ENCODE measurements around the gene LRMDA.

LRMDA gene

DNA sequence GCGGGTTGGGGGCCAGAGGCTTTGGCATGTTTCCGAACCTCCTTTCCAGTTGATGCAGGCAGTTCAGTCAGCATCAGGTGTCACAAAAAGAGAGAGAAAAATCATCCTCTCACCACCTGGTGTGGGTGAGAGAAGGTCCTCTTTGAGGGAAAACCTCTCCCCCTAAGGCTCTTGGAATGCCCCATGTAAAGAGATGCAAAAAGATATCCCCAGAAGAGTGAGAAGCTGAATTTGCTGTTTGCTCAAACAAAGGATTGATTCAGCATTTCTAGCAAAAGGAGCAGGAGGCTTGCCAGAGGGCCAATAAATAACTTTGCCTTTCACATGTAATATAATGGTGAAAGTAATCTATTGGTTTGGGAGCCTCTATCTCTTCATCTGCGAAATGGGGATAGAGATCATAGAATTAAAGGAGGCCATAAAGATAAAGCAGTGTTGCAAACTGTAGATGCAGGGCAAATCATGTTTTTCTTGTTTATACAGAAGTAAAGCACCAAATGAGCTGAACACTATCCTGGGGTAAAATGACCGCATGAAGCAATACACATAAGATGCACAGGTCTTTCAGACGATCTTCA is 425.9 kb downstream of the LRMDA start:
- DNase-seq, result no peak

DNA sequence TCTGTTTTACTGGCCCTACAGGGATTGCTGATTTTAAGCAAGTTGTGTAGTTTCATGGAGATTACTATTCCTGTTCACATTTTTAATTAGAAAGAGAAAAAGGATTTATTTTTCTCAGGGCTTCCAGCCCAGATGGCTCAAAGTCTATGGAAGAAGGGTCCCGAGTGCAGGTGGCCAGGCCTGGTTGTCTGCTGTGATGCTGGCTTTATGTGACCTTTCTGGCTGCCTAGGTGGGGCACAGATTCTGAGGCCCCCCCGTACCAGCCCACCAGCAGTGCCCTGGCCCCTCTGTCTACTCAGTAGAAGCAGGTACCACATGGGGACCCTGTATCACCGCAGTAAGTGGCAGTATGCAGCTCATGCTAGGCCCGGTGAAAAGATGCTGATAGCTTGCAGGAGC is 426.5 kb downstream of the LRMDA start:
- DNase-seq, result no peak

DNA sequence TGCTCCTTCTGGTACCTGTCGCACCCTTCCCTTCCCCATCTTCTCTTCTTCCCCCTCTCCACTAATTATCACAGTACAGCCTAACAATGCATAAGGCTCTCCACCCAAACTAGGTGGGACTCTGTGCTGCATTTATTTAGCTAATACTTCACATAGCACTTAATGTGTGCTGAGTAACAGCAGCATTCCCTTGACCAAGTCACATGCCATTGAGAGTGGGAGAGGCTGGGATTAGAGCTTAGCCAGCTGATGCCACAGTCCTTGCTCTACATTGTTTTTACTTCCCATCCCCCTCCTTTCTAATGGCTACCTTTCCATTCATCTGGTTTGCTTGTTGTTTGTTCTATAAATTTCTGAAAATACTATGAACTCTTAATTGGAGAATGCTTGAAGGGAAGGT is 426.9 kb downstream of the LRMDA start:
- DNase-seq, result no peak

DNA sequence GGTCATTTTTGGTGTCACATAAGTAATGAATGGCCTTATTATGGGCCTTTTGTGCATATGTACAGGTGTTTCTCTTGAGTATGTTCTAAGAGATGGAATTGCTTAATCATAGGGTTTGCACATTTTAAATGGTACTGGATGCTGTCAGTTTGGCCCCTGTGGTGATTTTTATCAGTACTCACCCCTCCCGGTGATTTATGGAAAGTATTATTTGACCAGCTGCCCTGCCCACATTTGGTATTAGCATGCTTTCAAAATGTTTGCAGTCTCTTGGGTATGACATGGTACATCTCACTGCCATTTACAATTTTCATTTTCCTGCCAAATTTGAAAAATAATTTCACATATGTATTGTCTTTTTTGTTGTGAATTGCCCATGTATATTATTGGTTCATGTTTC is 427.7 kb downstream of the LRMDA start:
- DNase-seq, result no peak

DNA sequence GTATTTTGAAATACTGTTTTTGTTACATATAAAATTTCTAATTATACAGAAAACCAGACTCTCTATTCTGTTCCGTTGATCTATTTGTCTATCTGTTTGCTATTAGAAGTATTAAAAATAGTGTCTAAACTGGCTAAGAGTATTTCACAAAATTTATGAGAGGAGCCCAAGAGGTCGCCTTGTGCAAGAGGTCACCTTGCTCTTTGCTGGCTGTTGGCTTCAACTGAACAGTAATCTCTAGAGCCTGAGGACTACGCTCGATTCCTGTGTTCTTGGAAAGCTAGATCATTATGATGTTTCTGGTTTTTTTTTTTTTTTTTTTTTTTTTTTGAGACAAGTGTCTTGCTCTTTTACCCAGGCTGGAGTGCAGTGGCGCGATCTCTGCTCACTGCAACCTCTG is 428.6 kb downstream of the LRMDA start:
- no peak for DNase-seq

DNA sequence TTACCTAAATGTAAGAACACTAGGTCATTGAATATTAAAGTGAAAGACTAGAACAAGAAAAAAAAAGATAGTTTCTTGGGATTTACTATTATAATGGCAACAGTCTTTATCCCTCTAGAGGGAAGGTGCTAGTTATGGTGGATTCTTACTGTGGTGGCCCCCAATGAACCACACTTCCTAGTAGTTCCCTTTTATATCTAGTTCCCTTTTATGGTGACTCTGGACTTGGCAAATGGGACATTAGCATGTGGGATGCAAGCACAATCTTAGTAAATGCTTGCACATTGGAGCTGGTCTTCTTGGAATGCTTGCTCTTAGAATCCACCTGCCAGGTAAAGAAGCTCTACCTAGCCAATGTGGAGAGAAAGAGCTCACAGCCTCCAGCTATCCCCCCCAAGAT is 430.2 kb downstream of the LRMDA start:
- no peak for DNase-seq

DNA sequence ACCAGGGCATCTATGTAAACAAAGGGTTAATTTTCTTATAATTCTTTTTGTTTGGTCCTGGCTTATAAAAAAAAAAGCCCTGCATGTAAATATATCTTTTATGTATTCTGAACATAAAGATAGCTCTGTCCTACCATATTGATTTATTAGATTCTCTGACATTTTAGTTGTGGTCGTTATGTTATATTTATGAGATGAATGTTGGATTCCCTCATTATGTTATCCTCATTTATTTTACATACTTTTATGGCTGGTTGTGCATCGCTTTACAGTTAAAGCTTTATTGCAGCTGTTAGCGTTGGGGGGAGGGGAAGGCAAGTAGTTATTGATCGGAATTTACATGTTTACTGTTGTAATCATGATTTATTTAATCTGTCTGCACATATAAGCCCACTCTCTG is 431.5 kb downstream of the LRMDA start:
- no peak for DNase-seq

DNA sequence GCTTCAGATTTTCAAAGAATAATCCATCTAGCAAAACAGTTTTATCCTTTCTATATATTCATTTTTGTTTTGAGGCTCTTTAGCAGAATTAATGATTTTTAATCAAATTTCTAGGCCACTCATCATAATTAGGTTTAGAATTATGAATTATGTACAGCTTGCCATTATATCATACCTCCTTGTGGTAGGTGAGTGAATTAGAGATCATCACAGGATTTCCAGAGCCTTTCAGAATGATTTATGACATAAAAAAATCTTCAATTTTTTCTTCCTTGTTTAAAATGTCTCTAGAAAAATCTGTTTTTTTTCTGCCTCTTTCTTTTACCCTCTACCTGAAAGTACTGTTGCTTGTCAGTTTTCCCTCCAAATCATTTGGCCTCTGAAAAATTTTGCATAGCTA is 433.3 kb downstream of the LRMDA start:
- DNase-seq, result no peak

DNA sequence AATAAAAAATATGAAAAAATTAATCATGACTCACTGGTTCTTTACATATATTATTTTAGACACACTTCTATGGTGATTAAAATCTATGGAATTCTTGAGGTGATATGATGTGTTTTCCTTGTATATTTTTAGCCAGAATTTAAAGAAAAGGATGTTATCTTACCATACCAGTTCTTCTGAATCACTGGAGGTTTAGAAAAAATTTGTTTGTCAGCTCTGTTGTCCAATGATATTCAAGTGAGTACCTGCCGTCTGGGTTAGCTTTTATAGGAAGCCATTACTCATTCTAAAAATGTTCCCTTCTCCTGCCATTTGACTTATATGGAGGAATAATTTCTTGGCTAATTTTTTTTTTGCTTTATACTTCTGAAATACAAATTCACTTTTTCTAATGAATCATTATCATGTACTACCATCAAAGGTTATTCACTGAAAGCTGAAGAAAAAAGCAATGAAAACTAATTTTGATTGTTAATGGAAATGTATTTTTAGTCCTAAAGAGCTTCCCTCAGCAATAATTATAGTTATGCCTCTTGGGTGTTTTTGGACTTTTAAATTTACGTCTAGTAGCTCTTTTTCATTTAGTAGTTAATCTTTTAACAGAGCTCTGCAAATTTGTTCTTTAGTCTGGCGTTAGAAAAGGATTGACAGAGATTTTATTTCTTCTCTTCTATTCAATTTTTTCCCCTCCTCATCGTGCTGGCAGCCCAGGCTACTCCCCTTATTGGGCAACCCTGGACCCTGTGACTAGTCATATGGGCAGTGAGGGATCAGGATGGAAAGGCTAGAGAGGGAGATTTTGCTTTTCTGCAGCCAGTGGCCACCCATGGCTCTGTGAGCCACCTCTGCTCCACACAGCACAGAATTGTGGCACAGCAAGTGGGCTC is 434.2 kb downstream of the LRMDA start:
- DNase-seq, result no peak

DNA sequence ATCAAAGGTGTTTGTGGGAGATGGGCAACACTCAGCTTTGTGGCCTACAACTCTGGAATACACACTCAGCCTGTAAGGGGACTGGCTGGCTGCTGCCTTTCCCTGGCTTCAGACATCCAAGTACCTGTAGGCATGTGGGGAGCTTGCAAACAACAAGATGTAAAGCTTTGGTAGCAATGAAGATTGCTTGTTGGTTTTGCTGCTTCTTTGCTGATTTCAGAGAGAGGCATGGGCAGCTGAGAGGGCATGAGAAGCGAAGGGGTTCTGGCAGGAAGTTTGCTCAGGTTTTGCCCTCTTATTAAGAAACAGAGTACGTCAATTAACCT is 434.8 kb downstream of the LRMDA start:
- DNase-seq, result no peak

DNA sequence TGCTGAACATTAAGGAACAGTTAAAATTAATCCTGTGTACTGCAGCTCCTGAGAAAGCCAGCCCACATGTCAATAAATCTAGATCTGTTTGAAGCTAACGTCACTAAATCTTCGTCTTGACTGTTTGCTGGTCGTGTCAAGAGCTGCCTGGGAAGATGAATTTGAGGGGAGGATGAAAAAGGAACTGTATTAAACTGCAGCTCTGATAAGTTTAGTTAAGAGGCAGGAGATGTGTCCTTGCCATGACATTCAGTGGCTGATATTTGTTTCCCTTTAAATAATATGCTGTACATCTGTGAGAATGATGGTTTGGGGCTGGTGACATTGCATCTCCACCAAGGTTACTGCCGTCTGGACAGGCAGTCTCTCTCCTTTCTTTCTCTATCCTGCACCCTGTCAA is 435.3 kb downstream of the LRMDA start:
- no peak for DNase-seq

DNA sequence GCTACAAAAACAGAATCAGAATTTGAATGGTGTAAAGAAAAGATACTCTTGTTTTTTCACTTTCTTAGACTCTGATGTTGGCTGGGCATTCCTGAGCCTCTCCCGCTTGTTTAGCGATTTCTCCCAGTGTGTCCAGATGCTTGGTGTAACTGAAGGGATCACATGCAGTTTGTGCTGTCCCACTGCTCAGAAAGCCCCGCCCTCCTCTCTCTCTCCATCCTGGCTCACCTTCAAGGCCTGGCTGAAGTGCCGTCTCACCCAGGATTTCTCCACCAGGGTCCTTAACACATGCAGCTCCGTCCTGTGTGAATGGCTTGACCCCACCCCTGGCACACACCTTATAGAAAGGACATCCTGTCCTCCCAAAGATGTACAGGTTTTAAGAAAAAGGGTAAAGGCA is 437.1 kb downstream of the LRMDA start:
- no peak for DNase-seq

DNA sequence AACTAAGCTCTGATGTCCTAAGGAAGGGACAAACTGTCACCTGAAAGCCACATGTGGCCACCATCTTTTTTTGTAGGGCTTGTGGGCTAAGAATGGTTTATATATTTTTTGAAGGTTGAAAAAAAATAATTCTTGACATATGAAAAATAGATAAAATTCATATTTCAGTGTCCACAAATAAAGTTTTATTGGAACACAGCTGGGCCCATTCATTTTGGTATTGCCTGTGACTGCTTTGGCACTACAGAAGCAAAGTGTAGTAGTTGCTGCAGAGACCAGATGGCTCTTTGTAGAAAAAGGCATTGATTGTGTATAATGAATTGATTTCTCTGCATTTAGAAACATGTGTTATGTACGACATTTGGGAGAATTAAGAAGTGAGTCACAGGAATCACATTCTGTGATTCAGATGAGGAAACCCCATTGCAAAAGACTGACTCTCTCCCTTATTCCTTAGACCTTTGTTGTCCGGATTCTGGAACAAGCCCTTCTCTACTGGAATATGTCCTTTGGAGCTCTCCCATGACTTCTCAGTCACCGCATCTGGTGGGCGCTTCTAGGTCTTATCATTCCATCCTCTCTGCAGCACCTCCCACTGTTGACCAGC is 438.7 kb downstream of the LRMDA start:
- DNase-seq, result no peak

DNA sequence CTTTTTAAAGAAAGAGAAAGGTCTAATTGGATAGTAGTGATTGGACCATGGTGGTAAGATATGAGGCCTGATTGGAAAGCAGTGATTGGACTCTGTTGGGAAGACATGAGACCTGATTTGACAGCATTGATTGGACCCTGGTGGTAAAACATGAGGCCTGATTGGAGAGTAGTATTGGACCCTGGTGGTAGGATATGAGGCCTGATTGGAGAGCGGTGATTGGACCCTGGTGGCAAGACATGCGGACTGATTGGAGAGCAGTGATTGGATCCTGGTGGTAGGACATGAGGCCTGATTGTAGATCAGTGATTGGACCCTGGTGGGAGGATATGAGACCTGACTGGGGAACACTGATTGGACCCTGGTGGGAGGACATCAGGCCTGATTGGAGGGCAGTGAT is 444.3 kb downstream of the LRMDA start:
- no peak for DNase-seq

DNA sequence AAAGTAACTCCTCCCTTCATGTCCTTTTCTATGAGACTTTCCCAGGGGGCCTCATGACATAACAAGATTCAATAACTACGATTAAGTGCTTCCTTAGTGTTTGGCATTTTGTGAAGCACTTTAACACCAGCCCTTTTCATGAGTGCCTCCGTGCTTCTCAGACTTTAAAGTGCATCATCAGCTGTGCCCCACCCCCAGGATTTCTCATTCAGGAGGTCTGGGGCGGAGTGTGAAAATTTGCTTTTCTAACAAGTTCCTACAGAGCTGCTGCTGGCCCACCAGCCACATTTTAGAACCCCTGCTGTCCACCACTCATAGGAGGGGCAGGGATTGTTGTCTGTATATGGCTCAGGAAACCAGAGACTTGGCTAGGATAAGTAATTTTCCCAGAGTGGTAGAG is 445.3 kb downstream of the LRMDA start:
- DNase-seq, result no peak

DNA sequence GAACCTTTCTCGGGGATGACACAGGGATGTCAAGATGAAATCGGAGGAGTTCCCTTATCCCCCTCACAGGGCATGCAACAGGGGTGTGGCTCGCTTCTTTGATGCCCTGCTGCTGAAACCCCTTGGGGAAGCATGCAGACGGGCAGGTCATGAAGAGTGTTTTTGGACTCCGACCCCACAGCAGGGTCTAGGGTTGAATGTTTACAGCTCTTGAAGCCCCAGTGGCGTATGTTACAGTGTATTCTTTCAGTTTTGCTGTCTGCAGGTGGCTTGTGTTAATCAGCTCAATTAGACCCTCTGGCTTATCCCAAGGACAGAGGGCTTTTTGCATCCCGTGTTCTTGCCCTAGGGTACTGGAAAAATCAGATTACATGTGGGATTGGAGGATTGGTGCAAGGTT is 446.5 kb downstream of the LRMDA start:
- no peak for DNase-seq

DNA sequence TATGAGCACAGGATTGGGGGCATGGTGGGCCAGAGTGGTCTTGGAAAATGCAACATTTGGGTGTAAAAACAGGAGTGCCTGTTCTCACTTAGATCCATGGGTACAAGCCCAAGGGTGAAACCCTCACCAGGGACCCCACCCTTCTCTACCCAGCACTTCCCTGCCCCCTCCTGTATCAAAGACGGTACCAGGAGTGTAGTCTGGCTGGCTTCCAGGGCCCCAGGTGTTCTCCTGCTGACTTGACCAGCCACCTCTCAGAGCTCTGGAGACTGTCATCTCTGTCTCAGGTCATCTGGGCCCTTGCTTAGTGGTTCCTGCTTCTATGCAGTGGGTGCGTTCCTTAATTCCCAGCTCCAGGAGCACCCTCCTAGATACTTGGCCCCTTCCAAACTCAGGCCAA is 447.2 kb downstream of the LRMDA start:
- DNase-seq, result no peak

DNA sequence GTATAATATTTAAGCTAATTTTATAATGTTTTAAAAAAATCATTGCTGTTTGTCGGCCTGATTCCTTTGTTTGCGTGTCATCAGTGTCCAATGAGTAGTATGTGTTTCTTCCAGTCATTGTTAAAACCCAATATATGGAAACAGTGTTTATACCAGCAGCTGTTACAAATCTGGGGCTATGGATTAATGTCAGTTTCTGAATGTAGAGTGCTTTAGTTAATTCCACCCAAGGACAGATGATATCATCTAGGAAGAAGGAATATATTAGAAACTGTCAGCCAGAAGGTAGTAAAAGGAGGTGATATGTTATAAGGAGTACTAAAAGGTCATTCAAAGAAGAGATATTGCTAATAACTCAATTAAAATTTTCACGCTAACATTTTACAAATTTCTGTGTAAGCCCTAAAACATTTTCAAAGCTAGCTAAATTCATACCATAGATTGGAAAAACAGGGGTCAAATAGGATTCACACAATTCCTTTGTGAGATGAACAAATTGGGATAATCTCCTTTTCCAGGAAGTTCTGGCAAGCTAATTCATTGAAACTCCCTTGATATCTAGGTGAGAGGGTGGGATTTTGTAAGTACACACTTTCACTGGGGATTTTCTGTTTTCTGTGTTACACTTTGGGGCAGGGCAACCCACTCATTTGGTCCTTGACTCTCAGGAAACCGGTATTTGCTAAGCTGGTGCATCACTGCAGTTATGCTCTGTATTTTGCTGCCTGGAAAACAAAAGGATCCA is 448.8 kb downstream of the LRMDA start:
- no peak for DNase-seq

DNA sequence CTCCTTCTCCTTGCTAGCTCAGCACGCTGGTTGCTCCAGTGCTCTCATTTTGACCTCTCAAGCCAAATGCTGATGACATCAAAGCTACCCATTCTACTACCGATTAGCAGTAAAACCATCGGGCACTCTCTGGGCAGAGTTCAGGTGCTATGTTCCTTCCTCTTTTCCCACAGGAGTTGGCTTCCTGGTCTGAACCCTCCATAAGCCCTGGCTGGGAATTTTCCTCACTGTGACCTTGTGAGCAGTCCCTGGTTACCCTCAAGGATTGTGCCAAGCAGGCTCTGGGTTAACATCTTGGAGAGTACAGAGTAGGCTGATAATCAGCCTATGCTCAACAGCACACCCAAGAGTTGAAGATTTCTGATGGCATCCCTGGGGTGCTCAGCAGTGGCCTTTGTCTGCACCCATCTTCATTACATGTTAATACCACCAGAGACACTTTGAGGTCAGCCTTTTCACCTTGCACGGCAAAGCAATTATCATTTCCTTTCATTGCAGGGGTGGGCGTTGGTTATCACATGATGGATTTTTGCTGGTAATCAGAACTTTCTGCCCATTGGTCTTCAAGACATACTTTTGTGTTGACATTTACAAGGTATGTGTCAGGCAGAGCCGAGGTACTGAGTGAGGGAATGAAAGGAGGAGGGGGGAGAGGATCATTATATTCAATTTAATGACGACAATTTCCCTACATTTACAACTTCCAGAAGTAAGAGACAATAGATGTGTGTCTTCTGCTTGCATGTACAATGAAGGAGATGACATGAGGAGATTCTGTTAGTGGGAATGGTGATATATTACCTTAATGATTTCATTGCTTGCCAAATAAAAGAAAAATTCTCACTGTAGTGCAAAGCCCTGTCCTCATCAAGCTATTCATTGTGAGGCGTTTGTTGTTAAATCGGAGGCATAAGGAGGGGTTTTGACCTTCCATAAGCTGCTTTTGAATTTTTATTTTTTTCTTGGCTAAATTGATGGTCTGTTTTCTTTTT is 452.0 kb downstream of the LRMDA start:
- no peak for DNase-seq

DNA sequence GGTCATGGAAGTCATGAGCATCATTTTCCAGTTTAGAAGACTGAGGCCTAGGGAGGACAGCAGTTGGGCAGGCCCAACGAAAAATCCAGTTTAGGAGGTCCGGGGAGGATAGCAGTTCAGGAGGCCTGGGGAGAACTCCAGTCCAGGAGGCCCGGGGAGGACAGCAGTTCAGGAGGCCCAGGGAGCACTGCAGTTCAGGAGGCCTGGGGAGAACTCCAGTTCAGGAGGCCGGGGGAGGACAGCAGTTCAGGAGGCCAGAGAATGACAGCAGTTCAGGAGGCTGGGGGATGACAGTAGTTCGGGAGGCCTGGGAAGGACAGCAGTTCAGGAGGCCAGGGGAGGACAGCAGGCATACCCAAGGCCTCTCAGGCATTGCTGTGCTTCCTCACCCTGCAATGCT is 453.4 kb downstream of the LRMDA start:
- no peak for DNase-seq

DNA sequence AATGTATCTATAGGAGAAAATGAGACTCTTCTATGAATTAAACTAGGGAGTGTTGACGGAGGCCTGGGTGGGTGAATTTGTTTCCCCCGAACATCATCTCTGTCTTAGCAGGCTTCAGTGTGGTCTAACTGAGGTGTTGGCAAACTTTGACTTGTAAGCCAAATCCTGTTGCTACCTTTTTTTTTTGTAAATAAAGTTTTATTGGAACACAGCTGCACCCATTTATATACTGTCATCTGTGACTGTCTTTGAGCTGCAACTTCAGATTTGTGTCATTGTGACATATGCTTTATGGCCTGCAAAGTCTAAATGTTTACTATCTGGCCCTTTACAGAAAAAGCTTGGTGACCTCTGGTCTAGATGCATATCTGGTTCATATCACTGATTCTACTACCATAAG is 455.9 kb downstream of the LRMDA start:
- no peak for DNase-seq

DNA sequence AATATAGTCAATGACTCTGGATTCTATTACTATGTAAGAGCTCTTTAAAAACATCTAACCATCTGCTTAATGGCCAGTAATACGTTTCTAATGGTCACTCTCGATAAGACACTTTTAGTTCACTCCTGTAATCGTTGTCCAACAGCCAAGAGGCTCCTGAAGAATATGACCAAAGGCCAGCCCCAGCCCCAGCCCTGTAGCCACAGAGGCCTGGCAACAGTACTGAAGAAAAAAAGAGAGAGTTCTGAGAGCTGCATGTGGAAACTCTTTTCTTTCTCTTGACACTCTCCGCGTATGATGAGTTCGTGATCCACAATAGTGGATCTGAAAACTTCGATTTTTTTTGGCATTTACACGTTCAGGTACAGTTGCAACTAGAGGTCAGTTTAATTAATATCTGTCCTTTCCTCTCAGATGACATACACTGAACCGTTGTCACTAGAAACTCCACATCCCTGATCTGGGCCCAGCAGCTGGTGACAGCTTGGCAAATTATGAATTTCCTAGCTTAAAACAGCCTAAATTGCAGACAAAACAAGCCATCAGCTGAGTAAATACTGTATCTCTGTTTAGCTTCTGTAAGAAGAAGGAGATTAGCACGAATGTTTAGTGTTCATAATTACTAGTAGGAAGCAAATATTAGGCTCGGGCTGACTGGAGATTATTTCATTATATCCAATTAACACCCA is 456.7 kb downstream of the LRMDA start:
- DNase-seq, result no peak
